GM23338 (cell line): ENCODE results near the gene NELL2. TPM values are rescaled to one million over a fixed set of nuclear protein-coding genes. Genes with fewer than 3 reads are reported as not detected.

Source experiments
- ATAC-seq: fragments of 200-7000 bp; cut with Tn5 transposase; 3 replicates; pipeline ENCODE4 v1.9.1; 2020
- DNase-seq: peaks from one replicate; pipeline ENCODE4 v3.0.0-alpha.2; 2015; ENCODE audit warnings: low spot score
- H2AFZ ChIP-seq: fragments of 200-600 bp; sonication (generic); 2 replicates; pipeline ENCODE4 v1.8.0; 2016; ENCODE audit warnings: antibody characterized with exemption, mild to moderate bottlenecking, moderate library complexity
- H3F3A ChIP-seq: fragments of 200-600 bp; sonication (generic); replicated peaks from 2 replicates; pipeline ENCODE4 v1.8.0; 2017; ENCODE audit warnings: antibody characterized with exemption, mixed run types, low read depth
- H3K27ac ChIP-seq: fragments of 200-600 bp; sonication (generic); 2 replicates; pipeline ENCODE4 v1.6.1; 2016; ENCODE audit warnings: low read depth
- H3K27me3 ChIP-seq: fragments of 200-600 bp; sonication (generic); 2 replicates; pipeline ENCODE4 v1.8.0; 2016; ENCODE audit warnings: mild to moderate bottlenecking, mixed run types, moderate library complexity; ENCODE audit not compliant: insufficient read depth
- H3K36me3 ChIP-seq: fragments of 200-600 bp; sonication (generic); 2 replicates; pipeline ENCODE4 v1.8.0; 2016; ENCODE audit warnings: mild to moderate bottlenecking; ENCODE audit not compliant: insufficient read depth
- H3K4me1 ChIP-seq: fragments of 200-600 bp; sonication (generic); 2 replicates; pipeline ENCODE4 v1.8.0; 2016; ENCODE audit warnings: mild to moderate bottlenecking, moderate library complexity; ENCODE audit not compliant: insufficient read depth
- H3K4me2 ChIP-seq: fragments of 200-600 bp; sonication (generic); 2 replicates; pipeline ENCODE4 v1.7.1; 2017; ENCODE audit warnings: mixed run types
- H3K4me3 ChIP-seq: fragments of 200-600 bp; sonication (generic); 2 replicates; pipeline ENCODE4 v1.6.1; 2016; ENCODE audit warnings: mixed run types
- H3K79me2 ChIP-seq: fragments of 200-600 bp; sonication (generic); replicated peaks from 2 replicates; pipeline ENCODE4 v1.8.0; 2017; ENCODE audit warnings: mild to moderate bottlenecking; ENCODE audit not compliant: insufficient read depth
- H3K9me2 ChIP-seq: fragments of 200-600 bp; sonication (generic); 2 replicates; pipeline ENCODE4 v1.8.0; 2017; ENCODE audit not compliant: insufficient read depth
- H4K20me1 ChIP-seq: fragments of 200-600 bp; sonication (generic); replicated peaks from 2 replicates; pipeline ENCODE4 v1.8.0; 2017; ENCODE audit warnings: mild to moderate bottlenecking; ENCODE audit not compliant: insufficient read depth
- H3K27ac Mint-ChIP-seq: 2 replicates; pipeline ENCODE4 v1.8.0; 2020; ENCODE audit warnings: inconsistent platforms, mild to moderate bottlenecking, moderate library complexity, mixed read lengths
- H3K27me3 Mint-ChIP-seq: 3 replicates; pipeline ENCODE4 v1.8.0; 2022; ENCODE audit warnings: low read depth, mild to moderate bottlenecking, moderate library complexity, mixed read lengths, inconsistent platforms; ENCODE audit not compliant: insufficient read depth, poor library complexity
- H3K36me3 Mint-ChIP-seq: 3 replicates; pipeline ENCODE4 v1.8.0; 2021; ENCODE audit warnings: low read depth, mild to moderate bottlenecking, inconsistent platforms, moderate library complexity, mixed read lengths
- H3K4me1 Mint-ChIP-seq: 3 replicates; pipeline ENCODE4 v1.8.0; 2020; ENCODE audit warnings: mild to moderate bottlenecking, inconsistent platforms, mixed read lengths
- H3K4me3 Mint-ChIP-seq: 3 replicates; pipeline ENCODE4 v1.8.0; 2021; ENCODE audit warnings: moderate library complexity, mild to moderate bottlenecking, inconsistent platforms, mixed read lengths
- H3K9me3 Mint-ChIP-seq: 3 replicates; pipeline ENCODE4 v1.8.0; 2020; ENCODE audit warnings: moderate library complexity, mild to moderate bottlenecking, inconsistent platforms, mixed read lengths
- CREB1 ChIP-seq: fragments of 250-450 bp; sonication (Bioruptor Pico); IDR thresholded peaks from 2 replicates; pipeline ENCODE4 v1.5.0; 2020; ENCODE audit warnings: low read depth, mild to moderate bottlenecking, moderate library complexity
- CTCF ChIP-seq, 2 experiments: fragments of 200-600 bp in 1 of 2; sonication (generic) in 1 of 2; conservative IDR thresholded peaks; 2 replicates each; pipeline versions ENCODE4 v1.5.1 to v1.6.1; 2016 to 2017; ENCODE audit warnings: antibody characterized with exemption in 2 of 2, low read depth in 2 of 2, mild to moderate bottlenecking in 2 of 2, moderate library complexity in 1 of 2
- EZH2 ChIP-seq: fragments of 200-600 bp; sonication (generic); IDR thresholded peaks from one replicate; pipeline ENCODE4 v1.8.0; 2017; ENCODE audit warnings: antibody characterized with exemption, mild to moderate bottlenecking, low read depth; ENCODE audit not compliant: unreplicated experiment
- JUNB ChIP-seq: IDR thresholded peaks from one replicate; pipeline ENCODE4 v1.6.1; 2016; ENCODE audit warnings: antibody characterized with exemption; ENCODE audit not compliant: unreplicated experiment
- NANOG ChIP-seq: IDR thresholded peaks from 2 replicates; pipeline ENCODE4 v1.6.1; 2016; ENCODE audit warnings: antibody characterized with exemption, borderline replicate concordance
- POLR2AphosphoS5 ChIP-seq: IDR thresholded peaks from 2 replicates; pipeline ENCODE4 v1.6.1; 2016; ENCODE audit warnings: antibody characterized with exemption, low read depth
- STAT1 ChIP-seq: IDR thresholded peaks from one replicate; pipeline ENCODE4 v1.6.1; 2016; ENCODE audit warnings: antibody characterized with exemption; ENCODE audit not compliant: unreplicated experiment
- ZNF114 ChIP-seq: fragments of 250-450 bp; sonication (Bioruptor Pico); IDR thresholded peaks from 2 replicates; pipeline ENCODE4 v1.5.0; 2020; ENCODE audit warnings: mild to moderate bottlenecking, moderate library complexity
- ZNF331 ChIP-seq: fragments of 250-450 bp; sonication (Bioruptor Pico); IDR thresholded peaks from 2 replicates; pipeline ENCODE4 v1.5.0; 2020; ENCODE audit warnings: low read depth, mild to moderate bottlenecking, moderate library complexity
- polyA plus RNA-seq: library from polyadenylated mRNA; unstranded; fragments of >200 nt; fragmentation: Nextera tagmentation; extraction: Ambion mirVana; gene quantifications from 2 replicates; pipeline ENCODE4 v1.2.1, GENCODE V29; 2016
- total RNA-seq: library from RNA; depleted of rRNA; stranded (reverse); fragments of >200 nt; shearing (Covaris generic); gene quantifications from 2 replicates; pipeline ENCODE4 v1.2.3, GENCODE V29; 2014
- TF ChIP-seq, protein P1 (sequence below): IDR thresholded peaks from one replicate; pipeline ENCODE4 v1.6.1; 2018; ENCODE audit warnings: antibody characterized with exemption; ENCODE audit not compliant: unreplicated experiment

Gene NELL2
- total and polyA plus RNA-seq, 2 experiments from 2014 or later = 25.1 to 99.5 TPM

DNA sequence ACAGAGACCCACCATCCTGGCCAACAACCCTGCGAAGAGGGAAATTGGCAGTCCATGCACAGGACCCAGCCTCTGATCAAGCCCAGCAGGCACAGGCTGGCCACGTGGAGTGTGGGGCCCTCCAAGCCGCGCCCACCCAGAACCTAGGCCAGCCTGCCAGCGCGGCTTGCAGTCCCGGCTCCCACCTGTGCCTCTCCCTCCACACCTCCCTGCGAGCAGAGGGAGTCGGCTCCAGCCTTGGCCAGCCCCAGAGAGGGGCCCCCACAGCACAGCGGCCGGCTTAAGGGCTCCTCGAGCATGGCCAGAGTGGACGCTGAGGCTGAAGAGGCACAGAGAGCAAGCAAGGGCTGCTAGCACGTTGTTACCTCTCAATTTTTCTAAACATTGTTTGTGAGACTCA, 373.4 kb downstream of the NELL2 start:
- ATAC-seq = peak; percentile 45; the same call in 2 of the 3 replicates
- peaks cover 15% of the 10 kb centered on the region; the same call in 2 of the 3 replicates for H3K36me3 Mint-ChIP-seq
- Histone ChIP-seq H3K27me3 (no peaks in the 10 kb centered on the region), H3K4me1 (no peaks in the 10 kb centered on the region), H3K27ac (no peak overlapping the region), H3K36me3 (no peaks in the 10 kb centered on the region), H3F3A (no peaks in the 10 kb centered on the region), H2AFZ (no peak overlapping the region), H4K20me1 (no peaks in the 10 kb centered on the region), H3K79me2 (no peaks in the 10 kb centered on the region), H3K4me3 (no peak overlapping the region), H3K4me2 (no peak overlapping the region), H3K9me2 (peaks cover 7% of the 10 kb centered on the region; the same call in 1 of the 2 replicates)
- DNase-seq = peak; percentile 2
- H3K27me3 Mint-ChIP-seq = peaks cover 4% of the 10 kb centered on the region
- H3K27ac Mint-ChIP-seq = no peak overlapping the region
- TF ChIP-seq CTCF (conservative IDR thresholded peaks at IDR 0.05; ENCODE audit: low read depth in 2 of 2) (no peak), EZH2 (no peak), ZNF331 (CRISPR knock-in tag) (no peak), POLR2AphosphoS5 (no peak), STAT1 (no peak), CREB1 (CRISPR knock-in tag) (no peak)
- TF ChIP-seq, protein P1, sequence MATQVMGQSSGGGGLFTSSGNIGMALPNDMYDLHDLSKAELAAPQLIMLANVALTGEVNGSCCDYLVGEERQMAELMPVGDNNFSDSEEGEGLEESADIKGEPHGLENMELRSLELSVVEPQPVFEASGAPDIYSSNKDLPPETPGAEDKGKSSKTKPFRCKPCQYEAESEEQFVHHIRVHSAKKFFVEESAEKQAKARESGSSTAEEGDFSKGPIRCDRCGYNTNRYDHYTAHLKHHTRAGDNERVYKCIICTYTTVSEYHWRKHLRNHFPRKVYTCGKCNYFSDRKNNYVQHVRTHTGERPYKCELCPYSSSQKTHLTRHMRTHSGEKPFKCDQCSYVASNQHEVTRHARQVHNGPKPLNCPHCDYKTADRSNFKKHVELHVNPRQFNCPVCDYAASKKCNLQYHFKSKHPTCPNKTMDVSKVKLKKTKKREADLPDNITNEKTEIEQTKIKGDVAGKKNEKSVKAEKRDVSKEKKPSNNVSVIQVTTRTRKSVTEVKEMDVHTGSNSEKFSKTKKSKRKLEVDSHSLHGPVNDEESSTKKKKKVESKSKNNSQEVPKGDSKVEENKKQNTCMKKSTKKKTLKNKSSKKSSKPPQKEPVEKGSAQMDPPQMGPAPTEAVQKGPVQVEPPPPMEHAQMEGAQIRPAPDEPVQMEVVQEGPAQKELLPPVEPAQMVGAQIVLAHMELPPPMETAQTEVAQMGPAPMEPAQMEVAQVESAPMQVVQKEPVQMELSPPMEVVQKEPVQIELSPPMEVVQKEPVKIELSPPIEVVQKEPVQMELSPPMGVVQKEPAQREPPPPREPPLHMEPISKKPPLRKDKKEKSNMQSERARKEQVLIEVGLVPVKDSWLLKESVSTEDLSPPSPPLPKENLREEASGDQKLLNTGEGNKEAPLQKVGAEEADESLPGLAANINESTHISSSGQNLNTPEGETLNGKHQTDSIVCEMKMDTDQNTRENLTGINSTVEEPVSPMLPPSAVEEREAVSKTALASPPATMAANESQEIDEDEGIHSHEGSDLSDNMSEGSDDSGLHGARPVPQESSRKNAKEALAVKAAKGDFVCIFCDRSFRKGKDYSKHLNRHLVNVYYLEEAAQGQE = no peak
- H3K9me3 Mint-ChIP-seq = peaks cover 18% of the 10 kb centered on the region
- no peaks in the 10 kb centered on the region for H3K4me1 Mint-ChIP-seq
- no peak overlapping the region for H3K4me3 Mint-ChIP-seq

- Histone ChIP-seq H3K4me1 (no peaks in the 10 kb centered on the region), H3K36me3 (no peaks in the 10 kb centered on the region), H3K27me3 (no peaks in the 10 kb centered on the region), H3K79me2 (no peaks in the 10 kb centered on the region), H4K20me1 (no peaks in the 10 kb centered on the region), H3K27ac (no peak overlapping the region), H3K4me2 (no peak overlapping the region), H3K4me3 (no peak overlapping the region), H3K9me2 (peaks cover 7% of the 10 kb centered on the region; the same call in 1 of the 2 replicates), H2AFZ (no peak overlapping the region), H3F3A (no peaks in the 10 kb centered on the region)
- TF ChIP-seq EZH2 (no peak), ZNF114 (CRISPR knock-in tag) (no peak), POLR2AphosphoS5 (no peak), STAT1 (no peak), CTCF (conservative IDR thresholded peaks at IDR 0.05; ENCODE audit: low read depth in 2 of 2) (no peak), NANOG (no peak), JUNB (no peak), CREB1 (CRISPR knock-in tag) (no peak)
- TF ChIP-seq, protein P1 = no peak
- no peak overlapping the region for H3K27ac Mint-ChIP-seq
- H3K4me3 Mint-ChIP-seq = no peak overlapping the region
- DNase-seq = no peak
- peaks cover 4% of the 10 kb centered on the region for H3K27me3 Mint-ChIP-seq
- no peak for ATAC-seq
- H3K9me3 Mint-ChIP-seq = peaks cover 20% of the 10 kb centered on the region
- H3K4me1 Mint-ChIP-seq = no peaks in the 10 kb centered on the region
- H3K36me3 Mint-ChIP-seq = peaks cover 15% of the 10 kb centered on the region; the same call in 2 of the 3 replicates
Observed at GRCh38 chr12:44500423-44500822, 375.7 kb downstream of the NELL2 start.
